GM23338 (cell line): ENCODE measurements around the gene LRRC75B. TPM values are rescaled to one million over a fixed set of nuclear protein-coding genes. Genes with fewer than 3 reads are reported as not detected.

Source experiments
- ATAC-seq: fragments of 200-7000 bp; cut with Tn5 transposase; 3 replicates; pipeline ENCODE4 v1.9.1; 2020
- DNase-seq: peaks from one replicate; pipeline ENCODE4 v3.0.0-alpha.2; 2015; ENCODE audit warnings: low spot score
- H2AFZ ChIP-seq: fragments of 200-600 bp; sonication (generic); 2 replicates; pipeline ENCODE4 v1.8.0; 2016; ENCODE audit warnings: antibody characterized with exemption, mild to moderate bottlenecking, moderate library complexity
- H3F3A ChIP-seq: fragments of 200-600 bp; sonication (generic); replicated peaks from 2 replicates; pipeline ENCODE4 v1.8.0; 2017; ENCODE audit warnings: antibody characterized with exemption, mixed run types, low read depth
- H3K27ac ChIP-seq: fragments of 200-600 bp; sonication (generic); 2 replicates; pipeline ENCODE4 v1.6.1; 2016; ENCODE audit warnings: low read depth
- H3K27me3 ChIP-seq: fragments of 200-600 bp; sonication (generic); 2 replicates; pipeline ENCODE4 v1.8.0; 2016; ENCODE audit warnings: mild to moderate bottlenecking, mixed run types, moderate library complexity; ENCODE audit not compliant: insufficient read depth
- H3K36me3 ChIP-seq: fragments of 200-600 bp; sonication (generic); 2 replicates; pipeline ENCODE4 v1.8.0; 2016; ENCODE audit warnings: mild to moderate bottlenecking; ENCODE audit not compliant: insufficient read depth
- H3K4me1 ChIP-seq: fragments of 200-600 bp; sonication (generic); 2 replicates; pipeline ENCODE4 v1.8.0; 2016; ENCODE audit warnings: mild to moderate bottlenecking, moderate library complexity; ENCODE audit not compliant: insufficient read depth
- H3K4me2 ChIP-seq: fragments of 200-600 bp; sonication (generic); 2 replicates; pipeline ENCODE4 v1.7.1; 2017; ENCODE audit warnings: mixed run types
- H3K4me3 ChIP-seq: fragments of 200-600 bp; sonication (generic); 2 replicates; pipeline ENCODE4 v1.6.1; 2016; ENCODE audit warnings: mixed run types
- H3K79me2 ChIP-seq: fragments of 200-600 bp; sonication (generic); replicated peaks from 2 replicates; pipeline ENCODE4 v1.8.0; 2017; ENCODE audit warnings: mild to moderate bottlenecking; ENCODE audit not compliant: insufficient read depth
- H3K9me2 ChIP-seq: fragments of 200-600 bp; sonication (generic); 2 replicates; pipeline ENCODE4 v1.8.0; 2017; ENCODE audit not compliant: insufficient read depth
- H4K20me1 ChIP-seq: fragments of 200-600 bp; sonication (generic); replicated peaks from 2 replicates; pipeline ENCODE4 v1.8.0; 2017; ENCODE audit warnings: mild to moderate bottlenecking; ENCODE audit not compliant: insufficient read depth
- H3K27ac Mint-ChIP-seq: 2 replicates; pipeline ENCODE4 v1.8.0; 2020; ENCODE audit warnings: inconsistent platforms, mild to moderate bottlenecking, moderate library complexity, mixed read lengths
- H3K27me3 Mint-ChIP-seq: 3 replicates; pipeline ENCODE4 v1.8.0; 2022; ENCODE audit warnings: low read depth, mild to moderate bottlenecking, moderate library complexity, mixed read lengths, inconsistent platforms; ENCODE audit not compliant: insufficient read depth, poor library complexity
- H3K36me3 Mint-ChIP-seq: 3 replicates; pipeline ENCODE4 v1.8.0; 2021; ENCODE audit warnings: low read depth, mild to moderate bottlenecking, inconsistent platforms, moderate library complexity, mixed read lengths
- H3K4me1 Mint-ChIP-seq: 3 replicates; pipeline ENCODE4 v1.8.0; 2020; ENCODE audit warnings: mild to moderate bottlenecking, inconsistent platforms, mixed read lengths
- H3K4me3 Mint-ChIP-seq: 3 replicates; pipeline ENCODE4 v1.8.0; 2021; ENCODE audit warnings: moderate library complexity, mild to moderate bottlenecking, inconsistent platforms, mixed read lengths
- H3K9me3 Mint-ChIP-seq: 3 replicates; pipeline ENCODE4 v1.8.0; 2020; ENCODE audit warnings: moderate library complexity, mild to moderate bottlenecking, inconsistent platforms, mixed read lengths
- CREB1 ChIP-seq: fragments of 250-450 bp; sonication (Bioruptor Pico); IDR thresholded peaks from 2 replicates; pipeline ENCODE4 v1.5.0; 2020; ENCODE audit warnings: low read depth, mild to moderate bottlenecking, moderate library complexity
- ETS1 ChIP-seq: IDR thresholded peaks from 2 replicates; pipeline ENCODE4 v1.6.1; 2016; ENCODE audit warnings: antibody characterized with exemption
- EZH2 ChIP-seq: fragments of 200-600 bp; sonication (generic); IDR thresholded peaks from one replicate; pipeline ENCODE4 v1.8.0; 2017; ENCODE audit warnings: antibody characterized with exemption, mild to moderate bottlenecking, low read depth; ENCODE audit not compliant: unreplicated experiment
- EZH2phosphoT487 ChIP-seq: fragments of 200-600 bp; sonication (generic); IDR thresholded peaks from one replicate; pipeline ENCODE4 v1.8.1; 2018; ENCODE audit warnings: antibody characterized with exemption; ENCODE audit not compliant: unreplicated experiment
- JUNB ChIP-seq: IDR thresholded peaks from one replicate; pipeline ENCODE4 v1.6.1; 2016; ENCODE audit warnings: antibody characterized with exemption; ENCODE audit not compliant: unreplicated experiment
- NANOG ChIP-seq: IDR thresholded peaks from 2 replicates; pipeline ENCODE4 v1.6.1; 2016; ENCODE audit warnings: antibody characterized with exemption, borderline replicate concordance
- POLR2AphosphoS5 ChIP-seq: IDR thresholded peaks from 2 replicates; pipeline ENCODE4 v1.6.1; 2016; ENCODE audit warnings: antibody characterized with exemption, low read depth
- STAT1 ChIP-seq: IDR thresholded peaks from one replicate; pipeline ENCODE4 v1.6.1; 2016; ENCODE audit warnings: antibody characterized with exemption; ENCODE audit not compliant: unreplicated experiment
- ZNF114 ChIP-seq: fragments of 250-450 bp; sonication (Bioruptor Pico); IDR thresholded peaks from 2 replicates; pipeline ENCODE4 v1.5.0; 2020; ENCODE audit warnings: mild to moderate bottlenecking, moderate library complexity
- ZNF331 ChIP-seq: fragments of 250-450 bp; sonication (Bioruptor Pico); IDR thresholded peaks from 2 replicates; pipeline ENCODE4 v1.5.0; 2020; ENCODE audit warnings: low read depth, mild to moderate bottlenecking, moderate library complexity
- ZNF462 ChIP-seq: fragments of 250-450 bp; sonication (Bioruptor Pico); IDR thresholded peaks from 2 replicates; pipeline ENCODE4 v1.5.0; 2020; ENCODE audit warnings: mild to moderate bottlenecking, moderate library complexity
- polyA plus RNA-seq: library from polyadenylated mRNA; unstranded; fragments of >200 nt; fragmentation: Nextera tagmentation; extraction: Ambion mirVana; gene quantifications from 2 replicates; pipeline ENCODE4 v1.2.1, GENCODE V29; 2016
- total RNA-seq: library from RNA; depleted of rRNA; stranded (reverse); fragments of >200 nt; shearing (Covaris generic); gene quantifications from 2 replicates; pipeline ENCODE4 v1.2.3, GENCODE V29; 2014
- TF ChIP-seq, protein P1 (sequence below), 2 experiments: fragments of 200-600 bp in 1 of 2; sonication (generic) in 1 of 2; conservative IDR thresholded peaks; 2 replicates each; pipeline versions ENCODE4 v1.5.1 to v1.6.1; 2016 to 2017; ENCODE audit warnings: antibody characterized with exemption in 2 of 2, low read depth in 2 of 2, mild to moderate bottlenecking in 2 of 2, moderate library complexity in 1 of 2
- TF ChIP-seq, protein P2 (sequence below): IDR thresholded peaks from one replicate; pipeline ENCODE4 v1.6.1; 2018; ENCODE audit warnings: antibody characterized with exemption; ENCODE audit not compliant: unreplicated experiment

LRRC75B gene
- total and polyA plus RNA-seq, 2 experiments from 2014 or later: 17.6 to 22.1 TPM

DNA sequence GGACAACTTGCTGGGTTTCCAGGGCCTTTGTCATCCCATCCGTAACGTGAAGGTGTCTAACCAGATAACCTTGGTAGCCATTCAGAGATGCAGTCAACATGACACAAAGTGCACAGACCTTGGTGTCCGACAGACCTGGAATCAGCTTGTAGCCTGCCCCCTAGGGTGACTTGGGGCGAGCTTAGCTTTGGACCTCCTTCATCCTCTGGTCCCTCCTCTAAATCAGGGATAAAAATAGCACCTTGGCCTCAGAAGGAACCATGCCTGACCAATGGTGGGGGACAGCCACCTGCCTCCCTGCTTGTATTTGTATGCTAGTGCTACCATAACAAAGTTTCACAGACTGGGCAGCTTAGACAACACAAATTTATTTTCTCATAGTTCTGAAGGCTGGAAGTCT is 33.4 kb downstream of the LRRC75B start:
- peaks cover 2% of the 10 kb centered on the region; the same call in 1 of the 3 replicates for H3K9me3 Mint-ChIP-seq
- Histone ChIP-seq H3K36me3 (peaks cover 37% of the 10 kb centered on the region), H2AFZ (no peak overlapping the region), H3K27ac (no peak overlapping the region), H3K4me1 (peaks cover 9% of the 10 kb centered on the region; the same call in 1 of the 2 replicates), H3K9me2 (no peaks in the 10 kb centered on the region), H3K4me3 (no peak overlapping the region), H4K20me1 (peaks cover 63% of the 10 kb centered on the region), H3F3A (peaks cover 5% of the 10 kb centered on the region; the same call in 1 of the 2 replicates), H3K27me3 (no peaks in the 10 kb centered on the region), H3K4me2 (no peak overlapping the region), H3K79me2 (peaks cover 90% of the 10 kb centered on the region)
- H3K27ac Mint-ChIP-seq: no peak overlapping the region
- peaks cover 66% of the 10 kb centered on the region for H3K36me3 Mint-ChIP-seq
- no peak overlapping the region for H3K4me3 Mint-ChIP-seq
- DNase-seq (no peak), ATAC-seq (no peak)
- TF ChIP-seq NANOG: no peak
- no peak for TF ChIP-seq STAT1
- TF ChIP-seq, protein P1, sequence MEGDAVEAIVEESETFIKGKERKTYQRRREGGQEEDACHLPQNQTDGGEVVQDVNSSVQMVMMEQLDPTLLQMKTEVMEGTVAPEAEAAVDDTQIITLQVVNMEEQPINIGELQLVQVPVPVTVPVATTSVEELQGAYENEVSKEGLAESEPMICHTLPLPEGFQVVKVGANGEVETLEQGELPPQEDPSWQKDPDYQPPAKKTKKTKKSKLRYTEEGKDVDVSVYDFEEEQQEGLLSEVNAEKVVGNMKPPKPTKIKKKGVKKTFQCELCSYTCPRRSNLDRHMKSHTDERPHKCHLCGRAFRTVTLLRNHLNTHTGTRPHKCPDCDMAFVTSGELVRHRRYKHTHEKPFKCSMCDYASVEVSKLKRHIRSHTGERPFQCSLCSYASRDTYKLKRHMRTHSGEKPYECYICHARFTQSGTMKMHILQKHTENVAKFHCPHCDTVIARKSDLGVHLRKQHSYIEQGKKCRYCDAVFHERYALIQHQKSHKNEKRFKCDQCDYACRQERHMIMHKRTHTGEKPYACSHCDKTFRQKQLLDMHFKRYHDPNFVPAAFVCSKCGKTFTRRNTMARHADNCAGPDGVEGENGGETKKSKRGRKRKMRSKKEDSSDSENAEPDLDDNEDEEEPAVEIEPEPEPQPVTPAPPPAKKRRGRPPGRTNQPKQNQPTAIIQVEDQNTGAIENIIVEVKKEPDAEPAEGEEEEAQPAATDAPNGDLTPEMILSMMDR (conservative IDR thresholded peaks at IDR 0.05; ENCODE audit: low read depth in 2 of 2): no peak
- TF ChIP-seq CREB1 (CRISPR knock-in tag): no peak
- TF ChIP-seq POLR2AphosphoS5: no peak
- no peak for TF ChIP-seq EZH2phosphoT487
- TF ChIP-seq, protein P2, sequence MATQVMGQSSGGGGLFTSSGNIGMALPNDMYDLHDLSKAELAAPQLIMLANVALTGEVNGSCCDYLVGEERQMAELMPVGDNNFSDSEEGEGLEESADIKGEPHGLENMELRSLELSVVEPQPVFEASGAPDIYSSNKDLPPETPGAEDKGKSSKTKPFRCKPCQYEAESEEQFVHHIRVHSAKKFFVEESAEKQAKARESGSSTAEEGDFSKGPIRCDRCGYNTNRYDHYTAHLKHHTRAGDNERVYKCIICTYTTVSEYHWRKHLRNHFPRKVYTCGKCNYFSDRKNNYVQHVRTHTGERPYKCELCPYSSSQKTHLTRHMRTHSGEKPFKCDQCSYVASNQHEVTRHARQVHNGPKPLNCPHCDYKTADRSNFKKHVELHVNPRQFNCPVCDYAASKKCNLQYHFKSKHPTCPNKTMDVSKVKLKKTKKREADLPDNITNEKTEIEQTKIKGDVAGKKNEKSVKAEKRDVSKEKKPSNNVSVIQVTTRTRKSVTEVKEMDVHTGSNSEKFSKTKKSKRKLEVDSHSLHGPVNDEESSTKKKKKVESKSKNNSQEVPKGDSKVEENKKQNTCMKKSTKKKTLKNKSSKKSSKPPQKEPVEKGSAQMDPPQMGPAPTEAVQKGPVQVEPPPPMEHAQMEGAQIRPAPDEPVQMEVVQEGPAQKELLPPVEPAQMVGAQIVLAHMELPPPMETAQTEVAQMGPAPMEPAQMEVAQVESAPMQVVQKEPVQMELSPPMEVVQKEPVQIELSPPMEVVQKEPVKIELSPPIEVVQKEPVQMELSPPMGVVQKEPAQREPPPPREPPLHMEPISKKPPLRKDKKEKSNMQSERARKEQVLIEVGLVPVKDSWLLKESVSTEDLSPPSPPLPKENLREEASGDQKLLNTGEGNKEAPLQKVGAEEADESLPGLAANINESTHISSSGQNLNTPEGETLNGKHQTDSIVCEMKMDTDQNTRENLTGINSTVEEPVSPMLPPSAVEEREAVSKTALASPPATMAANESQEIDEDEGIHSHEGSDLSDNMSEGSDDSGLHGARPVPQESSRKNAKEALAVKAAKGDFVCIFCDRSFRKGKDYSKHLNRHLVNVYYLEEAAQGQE: no peak
- TF ChIP-seq ZNF331: no peak
- no peak for TF ChIP-seq EZH2
- no peak for TF ChIP-seq ZNF462
- no peak for TF ChIP-seq ZNF114
- TF ChIP-seq ETS1: no peak
- TF ChIP-seq JUNB: no peak
- peaks cover 6% of the 10 kb centered on the region for H3K27me3 Mint-ChIP-seq
- H3K4me1 Mint-ChIP-seq: peaks cover 11% of the 10 kb centered on the region
